HepG2 (cell line): ENCODE data around the gene ZDHHC11. TPM values are rescaled to one million over a fixed set of nuclear protein-coding genes. Genes with fewer than 3 reads are reported as not detected.

Experiments
- ATAD3A ChIP-seq: sonication (generic); formaldehyde crosslinking; IDR thresholded peaks from 2 replicates; pipeline ENCODE4 v1.4.0; 2020; ENCODE audit warnings: missing genetic modification reagents
- EZH2 ChIP-seq: conservative IDR thresholded peaks from 2 replicates; pipeline ENCODE4 v1.6.1; 2012; ENCODE audit warnings: mild to moderate bottlenecking, low read depth, low read length, moderate library complexity
- HOXD1 ChIP-seq: sonication (generic); formaldehyde crosslinking; IDR thresholded peaks from 2 replicates; pipeline ENCODE4 v1.5.0; 2020; ENCODE audit warnings: missing genetic modification reagents
- JUNB ChIP-seq: sonication (generic); formaldehyde crosslinking; IDR thresholded peaks from 2 replicates; pipeline ENCODE4 v1.8.0; 2022; ENCODE audit warnings: missing genetic modification reagents, mild to moderate bottlenecking, borderline replicate concordance
- KMT2A ChIP-seq: sonication (generic); formaldehyde crosslinking; IDR thresholded peaks from 2 replicates; pipeline ENCODE4 v1.4.0; 2020; ENCODE audit warnings: missing genetic modification reagents
- LCORL ChIP-seq, 2 experiments: fragments of 450-650 bp in 1 of 2; sonication (generic) in 1 of 2; formaldehyde crosslinking in 1 of 2; IDR thresholded peaks; 2 replicates each; pipeline versions ENCODE4 v1.5.0 to v1.6.1; 2017 to 2020; ENCODE audit warnings: antibody characterized with exemption in 1 of 2, missing genetic modification reagents in 1 of 2
- MYNN ChIP-seq: sonication (generic); formaldehyde crosslinking; IDR thresholded peaks from 2 replicates; pipeline ENCODE4 v1.4.0; 2020; ENCODE audit warnings: mild to moderate bottlenecking, low read depth, missing genetic modification reagents
- NFKBIZ ChIP-seq: IDR thresholded peaks from 2 replicates; pipeline ENCODE4 v1.6.1; 2018; ENCODE audit warnings: missing genetic modification reagents, missing compliant biosample characterization
- RAD21 ChIP-seq: fragments of 450-650 bp; formaldehyde crosslinking; IDR thresholded peaks from 2 replicates; pipeline ENCODE4 v1.5.0; 2020; ENCODE audit warnings: mild to moderate bottlenecking
- SOX13 ChIP-seq, 3 experiments: fragments of 450-650 bp in 1 of 3; sonication (generic) in 1 of 3; formaldehyde crosslinking in 1 of 3; IDR thresholded peaks in 2 of 3; conservative IDR thresholded peaks in 1 of 3; 2 replicates each; pipeline versions ENCODE4 v1.5.0 to v1.6.1; 2016 to 2020; ENCODE audit warnings: antibody characterized with exemption in 1 of 3, mild to moderate bottlenecking in 1 of 3, missing compliant biosample characterization in 1 of 3, missing genetic modification reagents in 1 of 3, moderate library complexity in 1 of 3
- ZNF235 ChIP-seq: sonication (generic); formaldehyde crosslinking; IDR thresholded peaks from 2 replicates; pipeline ENCODE4 v1.8.1; 2023; ENCODE audit warnings: mild to moderate bottlenecking, missing genetic modification reagents, borderline replicate concordance
- ZNF496 ChIP-seq: sonication (generic); formaldehyde crosslinking; IDR thresholded peaks from 2 replicates; pipeline ENCODE4 v1.8.1; 2023; ENCODE audit warnings: mild to moderate bottlenecking, moderate library complexity, missing genetic modification reagents; ENCODE audit not compliant: insufficient replicate concordance
- ZNF773 ChIP-seq: sonication (generic); formaldehyde crosslinking; IDR thresholded peaks from 2 replicates; pipeline ENCODE4 v1.4.0; 2020; ENCODE audit warnings: missing genetic modification reagents, borderline replicate concordance
- ZNF777 ChIP-seq: sonication (generic); formaldehyde crosslinking; IDR thresholded peaks from 2 replicates; pipeline ENCODE4 v1.4.0; 2020; ENCODE audit warnings: missing genetic modification reagents
- ZNF816 ChIP-seq: sonication (generic); formaldehyde crosslinking; IDR thresholded peaks from 2 replicates; pipeline ENCODE4 v1.8.0; 2022; ENCODE audit warnings: missing genetic modification reagents, mild to moderate bottlenecking, borderline replicate concordance
- polyA plus RNA-seq, 8 experiments: library from polyadenylated mRNA; depleted of rRNA in 3 of 8; stranded (reverse) in 7 of 8; unstranded in 1 of 8; fragments of >200 nt; fragmentation: Illumina TruSeq in 4 of 8; extraction: Trizol in 4 of 8; gene quantifications; 2 replicates each; pipeline versions ENCODE4 v1.2.1 to v1.2.3, GENCODE V29; 2011 to 2016; ENCODE audit warnings: low read depth in 4 of 8, missing spikeins in 1 of 8, mixed read lengths in 1 of 8; ENCODE audit not compliant: insufficient read depth in 1 of 8
- total RNA-seq, 5 experiments: library from RNA; depleted of rRNA; stranded (reverse); fragments of >200 nt; fragmentation: Illumina TruSeq; extraction: Trizol; gene quantifications; 2 replicates each; pipeline ENCODE4 v1.2.3, GENCODE V29; 2016; ENCODE audit warnings: low read depth in 1 of 5
- TF ChIP-seq, protein P1 (sequence below): sonication (generic); formaldehyde crosslinking; IDR thresholded peaks from 2 replicates; pipeline ENCODE4 v1.5.1; 2020; ENCODE audit warnings: missing genetic modification reagents, mild to moderate bottlenecking, borderline replicate concordance
- TF ChIP-seq, protein P2 (sequence below): sonication (generic); formaldehyde crosslinking; IDR thresholded peaks from 2 replicates; pipeline ENCODE4 v1.4.0; 2020; ENCODE audit warnings: missing genetic modification reagents
- TF ChIP-seq, protein P3 (sequence below): sonication (generic); formaldehyde crosslinking; IDR thresholded peaks from 2 replicates; pipeline ENCODE4 v1.5.0; 2020; ENCODE audit warnings: mild to moderate bottlenecking, missing genetic modification reagents
- TF ChIP-seq, protein P4 (sequence below): sonication (generic); formaldehyde crosslinking; IDR thresholded peaks from 2 replicates; pipeline ENCODE4 v1.5.0; 2020; ENCODE audit warnings: missing genetic modification reagents
- TF ChIP-seq, protein P5 (sequence below): sonication (generic); formaldehyde crosslinking; IDR thresholded peaks from 2 replicates; pipeline ENCODE4 v1.8.0; 2022; ENCODE audit warnings: low read depth, missing genetic modification reagents

Gene ZDHHC11
- total and polyA plus RNA-seq, 2 of the 13 experiments (the other 11 are each of a cell fraction or from before 2014, with no cell fraction given) = 2.1 to 4.0 TPM

DNA sequence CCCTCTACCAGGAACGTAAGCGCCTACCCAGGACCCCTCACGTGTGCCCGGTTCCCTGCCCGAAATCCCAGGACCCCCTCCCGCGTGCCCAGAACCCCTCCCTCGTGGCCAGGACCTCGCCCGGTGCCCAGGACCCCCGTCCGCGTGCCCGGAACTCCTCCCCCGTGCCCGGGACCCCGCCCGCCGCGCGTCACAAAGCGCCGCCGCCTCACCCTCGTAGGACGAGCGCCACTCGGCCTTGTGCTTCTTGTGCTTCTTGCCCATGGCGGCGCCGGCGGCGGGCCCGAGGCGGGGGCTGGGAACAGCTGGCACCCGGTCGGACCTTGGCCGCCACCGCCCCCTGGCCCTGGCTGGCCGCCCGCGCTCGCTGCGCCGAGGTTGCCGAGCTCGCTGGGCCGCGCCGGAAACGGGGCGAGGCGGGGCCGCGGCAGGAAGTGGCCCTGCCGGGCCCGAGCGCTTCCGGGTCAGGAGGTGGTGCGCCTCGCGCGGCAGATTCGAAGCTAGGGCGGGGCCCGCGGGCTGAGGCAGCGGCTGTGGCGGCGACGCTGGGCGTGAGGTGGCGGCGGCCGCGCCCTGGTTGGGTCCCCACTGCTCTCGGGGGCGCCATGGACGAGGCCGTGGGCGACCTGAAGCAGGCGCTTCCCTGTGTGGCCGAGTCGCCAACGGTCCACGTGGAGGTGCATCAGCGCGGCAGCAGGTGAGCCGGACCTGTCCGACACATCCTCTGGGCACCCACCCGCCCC, 41.8 kb upstream of the ZDHHC11 start, which contains the start of the genes BRD9 and TRIP13 (continued):
- TF ChIP-seq, protein P1, sequence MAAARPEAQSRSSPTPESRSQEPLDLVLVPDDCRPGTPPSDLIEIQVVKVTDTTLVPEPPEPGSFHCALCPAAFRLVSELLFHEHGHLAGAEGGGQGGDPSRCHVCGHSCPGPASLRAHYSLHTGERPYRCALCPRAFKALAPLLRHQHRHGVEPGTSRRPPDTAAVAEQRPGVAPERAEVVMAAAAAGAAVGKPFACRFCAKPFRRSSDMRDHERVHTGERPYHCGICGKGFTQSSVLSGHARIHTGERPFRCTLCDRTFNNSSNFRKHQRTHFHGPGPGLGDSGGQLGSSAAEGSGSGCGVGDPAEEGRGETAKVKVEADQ = peak; percentile 80; the same call in 1 of the 2 replicates
- TF ChIP-seq RAD21 (CRISPR knock-in tag) (peak; percentile 72), ZNF816 (CRISPR knock-in tag) (0 out of 2 replicates have a peak, but pooled peaks have one; percentile 58), EZH2 (no peak), ZNF235 (CRISPR knock-in tag) (0 out of 2 replicates have a peak, but pooled peaks have one; percentile 49), MYNN (CRISPR knock-in tag) (no peak), ZNF773 (0 out of 2 replicates have a peak, but pooled peaks have one; percentile 22), HOXD1 (CRISPR knock-in tag) (0 out of 2 replicates have a peak, but pooled peaks have one; percentile 25), ZNF777 (CRISPR knock-in tag) (no peak), KMT2A (CRISPR knock-in tag) (peak; percentile 72), ZNF496 (CRISPR knock-in tag) (no peak), NFKBIZ (CRISPR knock-in tag) (no peak), LCORL (IDR thresholded peaks at IDR 0.05) (no peak), LCORL (CRISPR knock-in tag; IDR thresholded peaks at IDR 0.05) (no peak), SOX13 (IDR thresholded peaks at IDR 0.05) (no peak), SOX13 (CRISPR knock-in tag; conservative IDR thresholded peaks at IDR 0.05 in 1 of 2, IDR thresholded peaks at IDR 0.05 in 1 of 2) (peak in 1 of 2 experiments; percentile 37; a peak in 1 of 4 replicates), JUNB (CRISPR knock-in tag) (no peak), ATAD3A (CRISPR knock-in tag) (0 out of 2 replicates have a peak, but pooled peaks have one; percentile 12)
- TF ChIP-seq, protein P2, sequence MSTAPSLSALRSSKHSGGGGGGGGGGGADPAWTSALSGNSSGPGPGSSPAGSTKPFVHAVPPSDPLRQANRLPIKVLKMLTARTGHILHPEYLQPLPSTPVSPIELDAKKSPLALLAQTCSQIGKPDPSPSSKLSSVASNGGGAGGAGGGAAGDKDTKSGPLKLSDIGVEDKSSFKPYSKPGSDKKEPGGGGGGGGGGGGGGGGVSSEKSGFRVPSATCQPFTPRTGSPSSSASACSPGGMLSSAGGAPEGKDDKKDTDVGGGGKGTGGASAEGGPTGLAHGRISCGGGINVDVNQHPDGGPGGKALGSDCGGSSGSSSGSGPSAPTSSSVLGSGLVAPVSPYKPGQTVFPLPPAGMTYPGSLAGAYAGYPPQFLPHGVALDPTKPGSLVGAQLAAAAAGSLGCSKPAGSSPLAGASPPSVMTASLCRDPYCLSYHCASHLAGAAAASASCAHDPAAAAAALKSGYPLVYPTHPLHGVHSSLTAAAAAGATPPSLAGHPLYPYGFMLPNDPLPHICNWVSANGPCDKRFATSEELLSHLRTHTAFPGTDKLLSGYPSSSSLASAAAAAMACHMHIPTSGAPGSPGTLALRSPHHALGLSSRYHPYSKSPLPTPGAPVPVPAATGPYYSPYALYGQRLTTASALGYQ (CRISPR knock-in tag) = no peak
- TF ChIP-seq, protein P3, sequence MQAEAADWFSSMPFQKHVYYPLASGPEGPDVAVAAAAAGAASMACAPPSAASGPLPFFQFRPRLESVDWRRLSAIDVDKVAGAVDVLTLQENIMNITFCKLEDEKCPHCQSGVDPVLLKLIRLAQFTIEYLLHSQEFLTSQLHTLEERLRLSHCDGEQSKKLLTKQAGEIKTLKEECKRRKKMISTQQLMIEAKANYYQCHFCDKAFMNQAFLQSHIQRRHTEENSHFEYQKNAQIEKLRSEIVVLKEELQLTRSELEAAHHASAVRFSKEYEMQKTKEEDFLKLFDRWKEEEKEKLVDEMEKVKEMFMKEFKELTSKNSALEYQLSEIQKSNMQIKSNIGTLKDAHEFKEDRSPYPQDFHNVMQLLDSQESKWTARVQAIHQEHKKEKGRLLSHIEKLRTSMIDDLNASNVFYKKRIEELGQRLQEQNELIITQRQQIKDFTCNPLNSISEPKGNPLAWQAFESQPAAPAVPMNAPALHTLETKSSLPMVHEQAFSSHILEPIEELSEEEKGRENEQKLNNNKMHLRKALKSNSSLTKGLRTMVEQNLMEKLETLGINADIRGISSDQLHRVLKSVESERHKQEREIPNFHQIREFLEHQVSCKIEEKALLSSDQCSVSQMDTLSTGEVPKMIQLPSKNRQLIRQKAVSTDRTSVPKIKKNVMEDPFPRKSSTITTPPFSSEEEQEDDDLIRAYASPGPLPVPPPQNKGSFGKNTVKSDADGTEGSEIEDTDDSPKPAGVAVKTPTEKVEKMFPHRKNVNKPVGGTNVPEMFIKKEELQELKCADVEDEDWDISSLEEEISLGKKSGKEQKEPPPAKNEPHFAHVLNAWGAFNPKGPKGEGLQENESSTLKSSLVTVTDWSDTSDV (CRISPR knock-in tag) = no peak
- TF ChIP-seq, protein P4, sequence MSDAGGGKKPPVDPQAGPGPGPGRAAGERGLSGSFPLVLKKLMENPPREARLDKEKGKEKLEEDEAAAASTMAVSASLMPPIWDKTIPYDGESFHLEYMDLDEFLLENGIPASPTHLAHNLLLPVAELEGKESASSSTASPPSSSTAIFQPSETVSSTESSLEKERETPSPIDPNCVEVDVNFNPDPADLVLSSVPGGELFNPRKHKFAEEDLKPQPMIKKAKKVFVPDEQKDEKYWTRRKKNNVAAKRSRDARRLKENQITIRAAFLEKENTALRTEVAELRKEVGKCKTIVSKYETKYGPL = no peak
- TF ChIP-seq, protein P5, sequence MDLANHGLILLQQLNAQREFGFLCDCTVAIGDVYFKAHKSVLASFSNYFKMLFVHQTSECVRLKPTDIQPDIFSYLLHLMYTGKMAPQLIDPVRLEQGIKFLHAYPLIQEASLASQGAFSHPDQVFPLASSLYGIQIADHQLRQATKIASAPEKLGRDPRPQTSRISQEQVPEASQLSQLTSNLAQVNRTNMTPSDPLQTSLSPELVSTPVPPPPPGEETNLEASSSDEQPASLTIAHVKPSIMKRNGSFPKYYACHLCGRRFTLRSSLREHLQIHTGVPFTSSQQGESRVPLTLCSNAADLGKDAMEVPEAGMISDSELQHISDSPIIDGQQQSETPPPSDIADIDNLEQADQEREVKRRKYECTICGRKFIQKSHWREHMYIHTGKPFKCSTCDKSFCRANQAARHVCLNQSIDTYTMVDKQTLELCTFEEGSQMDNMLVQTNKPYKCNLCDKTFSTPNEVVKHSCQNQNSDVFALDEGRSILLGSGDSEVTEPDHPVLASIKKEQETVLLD (CRISPR knock-in tag) = peak; percentile 98
